Ammon's horn (tissue), 1 donor: ENCODE measurements around the gene NCOA7.
A peak's percentile ranks its signal among the peaks of the same experiment; 100 is the strongest.
"Not testable (repeated sequence)": the region's sequence is repeated elsewhere in the genome, so short reads cannot be mapped to it uniquely, and the experiment has no call there.

Source experiments
- DNase-seq: peaks from one replicate; pipeline ENCODE4 v3.0.0-alpha.2; 2016; ENCODE audit warnings: low spot score

NCOA7 gene

DNA sequence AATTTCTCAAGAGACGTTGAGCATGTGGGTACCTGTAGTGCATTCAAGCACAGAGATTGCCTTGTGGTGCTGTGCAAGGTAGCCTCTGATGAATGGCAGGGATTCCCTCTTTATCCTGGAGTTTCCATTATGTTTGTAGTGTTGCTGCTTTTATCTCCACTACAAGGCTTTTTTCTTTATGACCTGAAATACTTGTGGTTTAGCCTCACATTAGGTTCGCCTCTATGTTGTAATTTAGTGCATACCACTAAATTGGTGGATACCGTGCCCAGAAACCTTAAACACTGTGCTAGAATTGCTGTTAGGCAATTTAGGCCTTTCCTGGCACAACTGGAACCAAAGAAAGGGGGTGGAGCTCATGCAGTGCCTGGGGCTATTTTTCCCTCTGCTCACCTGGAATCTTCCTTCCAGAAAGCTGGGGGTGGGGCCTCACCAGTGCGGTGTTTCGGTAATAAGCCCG is 76.8 kb downstream of the NCOA7 start:
- no peak for DNase-seq

DNA sequence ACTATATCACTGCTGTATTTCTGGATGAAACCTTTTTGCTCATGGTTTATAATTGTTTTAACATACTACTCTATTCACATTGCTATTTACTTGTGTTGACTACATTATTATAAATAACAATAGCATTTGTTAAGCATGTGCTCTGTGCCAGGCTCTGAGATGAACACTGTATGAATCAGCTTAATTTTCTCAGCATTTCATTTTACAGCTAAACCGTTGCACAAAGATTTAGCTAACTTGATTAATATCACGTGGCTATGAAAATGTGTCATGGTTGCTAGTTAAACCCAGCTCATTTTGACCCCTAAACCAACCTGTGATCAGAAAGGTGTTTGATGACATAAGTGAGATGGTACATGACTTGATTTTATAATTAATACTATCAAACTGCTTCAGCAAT is 77.5 kb downstream of the NCOA7 start:
- no peak for DNase-seq

DNA sequence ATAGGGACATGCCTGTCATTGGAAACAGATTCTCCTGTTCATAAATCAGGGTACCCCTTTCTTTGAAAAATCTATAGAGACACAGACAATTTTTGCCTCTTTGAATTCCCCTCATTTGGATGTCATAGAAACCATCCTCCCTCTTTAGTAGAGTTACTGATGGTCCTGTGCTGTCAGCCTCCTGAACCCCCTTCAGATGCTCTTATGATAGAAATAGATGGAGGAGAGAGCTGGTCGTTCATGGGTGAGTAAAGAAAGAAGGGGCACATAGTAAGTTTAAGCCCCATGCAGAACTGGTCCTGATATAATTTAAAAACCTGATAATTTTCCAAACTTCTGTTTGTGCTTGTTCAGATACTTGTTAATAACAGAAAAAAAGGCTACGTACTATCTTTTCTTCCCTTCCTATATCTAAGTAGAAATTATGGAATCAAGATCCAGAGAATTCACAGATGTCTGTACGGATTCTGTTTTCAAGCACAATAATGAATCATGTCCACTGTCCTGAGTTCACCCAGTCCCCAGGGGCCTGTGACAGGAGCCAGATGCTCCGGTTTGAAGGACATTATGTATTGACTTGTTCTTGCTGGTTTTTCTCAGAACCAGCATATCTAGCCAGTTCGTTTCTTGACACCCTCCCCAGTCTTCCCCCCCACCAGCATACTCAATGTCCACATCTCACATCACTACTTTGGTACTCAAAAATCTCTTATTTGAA is 78.1 kb downstream of the NCOA7 start:
- DNase-seq: peak; percentile 71

DNA sequence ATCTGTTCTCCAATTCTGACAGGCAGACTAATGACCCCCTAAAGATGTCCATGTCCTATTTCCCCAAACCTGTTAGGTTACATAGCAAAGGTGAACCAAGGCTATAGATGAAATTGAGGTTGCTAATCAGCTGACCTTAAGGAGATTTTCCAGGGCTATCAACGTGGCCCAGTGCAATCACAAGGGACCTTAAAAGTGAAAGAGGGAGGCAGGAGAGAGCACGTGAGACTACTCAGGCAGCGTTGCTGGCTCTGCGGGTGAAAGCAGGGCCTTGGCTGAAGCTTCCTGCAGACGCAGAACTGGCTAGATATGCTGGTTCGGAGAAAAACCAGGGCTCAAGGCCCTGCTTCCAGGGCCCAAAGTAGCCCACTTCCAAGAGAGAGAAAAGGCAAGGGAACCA is 78.7 kb downstream of the NCOA7 start:
- no peak for DNase-seq

DNA sequence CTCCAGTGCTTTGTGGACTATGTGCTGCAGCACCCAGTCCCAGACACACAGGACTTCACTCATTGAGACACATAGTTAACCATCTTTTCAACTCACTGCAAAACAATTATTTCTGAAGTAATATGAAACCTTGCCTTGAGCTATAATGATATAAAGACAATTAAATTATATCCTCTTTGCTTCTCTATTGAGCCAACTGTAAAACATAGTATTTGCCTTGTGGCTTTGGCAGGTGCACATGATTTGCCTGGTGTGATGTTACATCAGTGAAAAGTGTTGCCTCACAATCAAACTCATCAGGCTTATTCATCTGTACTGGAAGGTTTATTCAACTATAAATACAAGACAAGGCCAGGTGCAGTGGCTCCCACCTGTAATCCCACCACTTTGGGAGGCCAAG is 80.6 kb downstream of the NCOA7 start:
- DNase-seq: no peak

DNA sequence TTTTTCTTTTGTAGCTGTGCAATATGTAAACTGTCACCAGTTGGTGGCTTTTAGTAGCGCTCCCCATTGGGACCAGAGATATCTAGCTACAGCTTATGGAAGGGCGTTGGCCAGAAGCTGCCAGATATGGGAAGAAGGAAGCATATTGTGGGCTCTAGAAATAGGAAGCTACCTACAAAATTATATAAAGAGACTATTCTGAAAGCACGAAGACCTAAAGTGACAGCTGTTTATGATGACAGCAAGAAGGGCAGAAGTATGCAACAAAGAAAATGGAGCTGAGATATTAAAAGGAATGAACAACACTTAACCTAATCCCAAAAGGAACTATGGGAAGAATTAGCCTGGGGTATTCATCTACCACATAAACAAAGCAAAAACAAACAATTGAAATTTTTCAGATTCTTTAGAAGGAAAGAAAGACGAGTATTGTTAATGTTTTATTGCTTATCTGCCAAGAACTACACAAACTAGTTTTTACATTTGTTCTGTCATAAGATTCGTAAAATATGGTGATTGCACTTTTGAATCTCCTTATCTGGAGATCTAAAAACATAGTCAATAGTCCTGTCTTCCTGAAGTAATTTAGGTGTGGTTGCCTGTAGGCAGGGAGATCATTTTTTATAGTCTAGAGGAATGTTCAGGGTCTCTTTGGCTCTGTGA is 81.6 kb downstream of the NCOA7 start:
- DNase-seq: no peak

DNA sequence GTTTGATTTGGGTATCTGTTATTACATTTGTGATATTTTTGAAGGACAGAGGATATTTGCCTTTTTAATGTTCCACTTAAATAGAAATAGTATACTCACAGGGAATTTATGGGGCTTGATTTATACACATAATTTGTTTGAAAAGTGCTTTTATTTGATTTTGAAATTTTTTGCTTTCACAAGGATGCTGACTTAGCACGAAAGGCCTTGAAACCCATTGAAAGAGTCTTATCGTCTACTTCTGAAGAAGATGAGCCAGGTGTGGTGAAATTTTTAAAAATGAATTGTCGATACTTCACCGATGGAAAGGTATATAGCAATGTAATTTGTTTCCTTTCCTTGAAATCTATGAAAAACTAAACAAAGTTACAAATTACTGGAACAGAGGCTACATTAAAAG is 91.5 kb downstream of the NCOA7 start:
- no peak for DNase-seq

DNA sequence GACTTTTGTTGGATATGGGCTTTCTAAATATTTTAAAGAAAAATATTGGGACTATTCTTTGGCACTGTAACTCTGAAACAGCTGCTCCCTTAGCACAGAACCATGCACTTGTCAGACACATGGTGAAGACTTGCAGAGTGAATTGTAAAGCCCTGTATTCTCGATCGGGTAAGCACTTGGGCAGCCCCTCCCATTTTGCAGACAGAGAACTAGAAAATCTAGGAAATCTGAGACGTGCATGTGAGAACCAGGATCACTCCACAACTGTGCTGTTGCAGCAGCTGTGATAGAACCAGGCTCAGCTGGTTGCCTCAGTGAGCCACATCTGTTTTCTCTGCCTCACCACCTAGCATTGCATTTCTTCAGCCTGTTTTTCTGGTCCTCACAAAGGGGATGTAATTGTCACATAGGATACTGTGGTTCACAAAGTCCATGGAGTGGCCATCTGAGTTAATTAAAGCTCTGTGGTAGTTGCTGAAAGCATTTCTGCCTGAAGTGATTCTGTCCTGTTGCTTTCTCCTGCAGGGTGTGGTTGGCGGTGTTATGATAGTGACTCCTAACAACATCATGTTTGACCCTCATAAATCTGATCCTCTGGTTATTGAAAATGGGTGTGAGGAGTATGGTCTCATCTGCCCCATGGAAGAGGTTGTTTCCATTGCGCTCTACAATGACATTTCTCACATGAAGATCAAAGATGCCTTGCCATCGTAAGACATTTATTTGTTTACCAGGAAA is 94.0 kb downstream of the NCOA7 start:
- DNase-seq: no peak

DNA sequence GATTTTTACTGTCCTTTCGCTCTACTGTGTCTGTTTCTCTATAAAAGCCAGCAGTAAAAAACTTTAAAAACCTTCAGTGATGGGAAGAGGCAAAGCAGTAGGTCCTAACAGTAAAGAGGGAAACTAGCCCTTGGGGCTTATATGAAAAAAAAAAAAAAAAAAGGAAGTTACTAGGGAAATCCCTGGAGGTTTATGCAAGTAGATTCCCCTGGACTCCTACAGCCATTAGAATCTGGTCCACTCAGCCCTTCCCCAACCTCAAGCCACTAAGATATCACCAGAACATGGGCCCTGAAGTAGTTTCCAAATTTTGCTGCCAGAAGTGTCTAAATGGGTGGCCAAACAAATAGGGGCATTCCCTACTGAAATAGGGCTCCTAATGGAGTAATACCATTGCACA is 95.3 kb downstream of the NCOA7 start:
- no peak for DNase-seq

DNA sequence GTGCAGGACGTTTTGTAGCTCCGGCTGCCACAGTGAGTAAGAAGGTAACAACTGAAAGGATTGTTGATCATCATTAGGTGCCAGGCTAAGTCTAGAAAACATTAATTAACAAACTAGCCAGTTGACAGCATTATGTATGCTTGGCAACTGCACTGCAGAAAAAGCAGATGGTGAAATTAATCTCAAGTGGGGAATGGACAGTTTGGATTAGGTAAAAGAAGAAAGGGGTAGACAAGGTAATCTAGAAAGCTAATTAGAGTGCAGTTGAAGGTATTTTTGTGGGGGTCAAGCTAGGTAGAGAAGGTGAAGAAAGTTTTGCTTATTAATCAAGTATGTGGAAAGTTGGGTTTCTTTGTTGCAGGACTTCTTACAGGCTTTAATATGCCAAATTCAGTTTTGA is 96.2 kb downstream of the NCOA7 start:
- no peak for DNase-seq

DNA sequence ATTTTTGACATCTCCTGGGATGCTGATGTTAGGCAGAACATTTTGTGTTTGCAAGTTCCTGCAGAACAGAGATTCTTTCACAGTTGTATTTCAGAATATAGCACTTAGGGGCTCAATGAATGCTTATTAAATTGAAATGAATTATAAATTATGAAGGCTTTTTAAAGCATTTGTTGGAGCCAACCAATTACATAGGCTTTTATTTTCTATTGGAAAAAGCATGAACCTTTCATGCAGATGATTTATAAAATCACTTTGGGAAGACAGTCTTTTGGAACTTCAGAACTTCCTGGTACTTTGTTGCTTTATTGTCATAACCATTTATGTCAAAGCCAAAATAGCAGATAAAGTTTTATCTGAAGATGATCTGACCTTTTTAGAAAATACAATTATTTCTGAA is 96.6 kb downstream of the NCOA7 start:
- no peak for DNase-seq

DNA sequence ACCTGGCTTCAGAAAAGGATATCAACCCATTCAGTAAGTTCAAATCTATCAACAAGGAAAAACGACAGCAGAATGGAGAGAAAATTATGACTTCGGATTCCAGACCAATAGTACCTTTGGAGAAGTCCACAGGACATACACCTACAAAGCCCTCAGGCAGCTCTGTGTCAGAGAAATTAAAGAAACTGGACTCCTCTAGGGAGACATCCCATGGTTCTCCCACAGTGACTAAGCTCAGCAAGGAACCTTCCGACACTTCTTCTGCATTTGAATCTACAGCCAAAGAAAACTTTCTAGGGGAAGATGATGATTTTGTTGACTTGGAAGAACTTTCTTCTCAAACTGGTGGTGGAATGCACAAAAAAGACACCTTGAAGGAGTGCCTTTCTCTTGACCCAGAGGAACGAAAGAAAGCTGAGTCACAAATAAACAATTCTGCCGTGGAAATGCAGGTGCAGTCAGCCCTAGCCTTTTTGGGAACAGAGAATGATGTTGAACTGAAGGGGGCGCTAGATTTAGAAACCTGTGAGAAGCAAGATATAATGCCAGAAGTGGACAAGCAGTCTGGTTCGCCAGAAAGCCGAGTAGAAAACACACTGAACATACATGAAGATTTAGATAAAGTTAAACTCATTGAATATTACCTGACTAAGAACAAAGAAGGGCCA is 98.4 kb downstream of the NCOA7 start:
- no peak for DNase-seq

DNA sequence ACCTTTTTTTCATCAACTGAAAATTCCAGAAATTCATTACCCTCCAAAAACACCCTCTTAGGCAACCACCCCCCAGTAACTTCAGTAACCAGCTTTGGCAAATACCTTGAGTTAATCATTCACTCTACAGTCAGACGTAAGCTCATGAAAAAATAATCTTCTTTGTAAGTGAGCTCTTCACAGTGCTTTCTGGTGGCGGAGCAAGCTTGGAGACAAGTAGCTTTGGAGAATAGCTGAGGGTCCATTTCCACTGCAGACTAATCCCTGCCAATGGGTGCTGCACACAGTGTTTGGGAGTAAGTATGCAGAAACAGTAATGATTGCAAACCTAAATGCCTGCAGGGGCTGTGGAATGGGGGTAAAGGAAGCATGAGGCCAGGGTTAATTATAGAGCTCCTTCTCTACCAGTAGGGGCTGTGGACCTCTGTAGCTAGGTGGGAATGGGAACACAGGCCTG is 109.0 kb downstream of the NCOA7 start:
- DNase-seq: no peak

DNA sequence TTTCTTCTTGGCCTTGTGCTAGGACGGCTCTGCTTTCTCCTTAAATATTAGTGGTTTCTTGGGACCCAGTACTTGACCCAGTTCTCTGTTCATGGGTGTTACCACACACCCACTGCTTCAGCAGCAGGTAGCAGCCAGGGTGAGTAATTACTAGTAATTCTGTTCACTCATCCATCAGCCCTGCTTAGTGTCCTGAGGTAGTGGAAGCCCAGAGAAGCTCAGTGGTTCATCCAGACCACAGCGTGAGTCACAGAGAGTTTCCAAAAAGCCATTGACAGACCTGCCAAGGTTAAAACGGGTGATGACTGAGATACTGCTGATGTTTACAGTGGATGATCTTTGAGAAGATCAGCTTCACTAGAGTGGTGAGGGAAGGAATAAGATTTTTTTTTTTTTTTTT is 114.1 kb downstream of the NCOA7 start:
- no peak for DNase-seq

DNA sequence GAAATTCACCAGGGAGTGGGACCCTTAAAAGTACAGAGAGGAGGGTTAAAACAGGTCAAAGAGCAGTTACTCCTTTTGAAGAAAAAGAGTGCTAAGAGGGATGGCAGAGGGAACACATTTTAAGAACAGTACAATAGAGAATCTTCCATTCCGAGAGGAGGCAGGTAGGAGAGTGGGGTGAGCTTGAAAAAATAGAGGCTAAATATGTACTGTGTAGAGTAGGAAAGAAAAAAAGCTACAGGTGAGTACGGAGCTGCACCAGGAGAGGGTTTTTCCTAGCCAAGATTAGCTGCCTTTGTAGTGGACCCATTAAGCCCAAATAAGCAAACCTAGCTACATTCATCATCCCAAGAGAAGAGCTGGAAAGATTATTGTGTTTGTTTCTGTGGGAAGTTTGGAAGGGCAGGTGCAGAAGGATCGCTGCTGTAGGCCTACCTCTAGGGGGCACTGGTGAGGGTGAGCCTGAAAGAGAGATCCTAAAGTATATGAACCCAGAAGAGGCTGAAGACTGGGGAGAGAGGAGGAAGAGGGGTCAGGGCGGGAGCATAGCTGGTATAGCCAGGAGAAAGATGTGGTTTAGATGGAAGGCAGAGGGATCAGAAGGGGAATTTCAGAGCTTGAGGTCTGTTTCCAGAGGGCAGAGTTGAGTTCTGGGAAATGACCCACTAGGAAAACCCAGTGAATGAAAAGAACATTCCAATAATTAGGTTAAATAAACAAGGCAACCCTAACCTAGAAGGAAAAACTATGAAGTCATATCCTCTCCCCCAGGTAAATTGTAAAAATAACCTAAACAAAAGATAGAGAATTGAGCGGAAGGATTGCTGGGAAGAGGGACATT is 115.6 kb downstream of the NCOA7 start:
- no peak for DNase-seq

DNA sequence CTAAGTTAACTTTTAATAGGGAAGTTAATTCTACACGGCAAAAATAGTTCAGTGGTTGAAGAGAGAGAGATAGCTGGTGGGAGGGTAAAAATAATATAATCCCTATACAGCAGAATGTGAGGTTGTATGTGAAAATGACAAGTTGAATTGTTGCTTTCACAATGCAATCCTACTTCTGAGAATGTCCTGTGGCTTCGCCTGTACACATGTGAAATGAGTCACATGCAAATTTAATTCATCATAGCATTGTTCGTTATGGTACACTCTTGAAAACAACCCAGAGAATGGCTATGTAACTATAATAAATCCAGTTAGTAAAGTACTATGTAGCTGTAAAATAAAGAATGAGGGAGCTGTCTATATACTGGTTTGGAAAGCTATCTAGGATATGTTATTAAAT is 119.8 kb downstream of the NCOA7 start:
- no peak for DNase-seq

DNA sequence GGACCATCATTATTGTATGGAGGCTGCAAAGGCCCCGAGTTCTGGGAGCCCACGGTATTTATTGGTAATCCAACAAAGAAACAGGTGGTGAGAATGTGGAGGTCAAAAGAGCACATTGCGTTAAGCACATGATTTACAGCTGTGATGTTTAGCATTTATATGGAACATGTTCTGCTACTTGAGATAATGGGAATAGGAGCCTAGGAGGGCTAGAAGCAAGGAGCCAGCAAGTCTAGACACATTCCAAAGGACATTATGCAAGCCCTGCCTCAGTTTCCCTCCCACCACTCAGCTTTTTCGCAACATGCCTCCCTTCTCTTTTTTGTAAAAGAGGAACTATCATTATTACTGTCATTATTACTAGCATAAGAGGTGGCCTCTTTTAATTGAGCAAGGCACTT is 120.3 kb downstream of the NCOA7 start:
- not testable (repeated sequence) for DNase-seq

DNA sequence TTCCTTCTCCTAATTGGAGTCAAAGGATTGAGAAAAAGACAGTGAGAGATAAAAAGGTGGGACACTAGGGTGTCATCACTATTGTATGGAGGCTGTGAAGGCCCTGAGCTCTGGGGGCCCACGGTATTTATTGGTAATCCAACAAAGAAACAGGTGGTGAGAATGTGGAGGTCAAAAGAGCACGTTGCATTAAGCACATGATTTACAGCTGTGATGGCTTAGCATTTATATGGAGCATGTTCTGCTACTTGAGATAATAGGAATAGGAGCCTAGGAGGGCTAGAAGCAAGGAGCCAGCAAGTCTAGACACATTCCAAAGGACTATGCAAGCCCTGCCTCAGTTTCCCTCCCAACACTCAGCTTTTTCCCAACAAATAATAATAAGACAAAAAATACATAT is 121.7 kb downstream of the NCOA7 start:
- not testable (repeated sequence) for DNase-seq

DNA sequence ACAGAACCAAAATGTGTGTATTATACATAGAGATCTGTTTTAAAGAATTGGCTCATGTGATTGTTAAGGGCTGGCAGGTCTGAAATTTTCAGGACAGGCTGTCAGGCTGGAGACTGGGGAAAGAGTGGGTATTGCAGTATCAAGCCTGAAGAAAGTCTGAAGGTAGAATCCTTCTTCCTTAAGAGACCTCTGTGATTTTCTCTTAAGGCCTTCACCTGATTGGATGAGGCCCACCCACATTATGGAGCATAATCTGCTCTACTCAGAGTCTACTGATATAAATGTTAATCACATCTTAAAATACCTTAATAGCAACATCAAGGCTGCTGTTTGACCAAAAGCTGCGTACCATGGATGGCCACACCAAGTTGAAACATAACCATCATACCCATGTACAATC is 122.4 kb downstream of the NCOA7 start:
- DNase-seq: no peak

DNA sequence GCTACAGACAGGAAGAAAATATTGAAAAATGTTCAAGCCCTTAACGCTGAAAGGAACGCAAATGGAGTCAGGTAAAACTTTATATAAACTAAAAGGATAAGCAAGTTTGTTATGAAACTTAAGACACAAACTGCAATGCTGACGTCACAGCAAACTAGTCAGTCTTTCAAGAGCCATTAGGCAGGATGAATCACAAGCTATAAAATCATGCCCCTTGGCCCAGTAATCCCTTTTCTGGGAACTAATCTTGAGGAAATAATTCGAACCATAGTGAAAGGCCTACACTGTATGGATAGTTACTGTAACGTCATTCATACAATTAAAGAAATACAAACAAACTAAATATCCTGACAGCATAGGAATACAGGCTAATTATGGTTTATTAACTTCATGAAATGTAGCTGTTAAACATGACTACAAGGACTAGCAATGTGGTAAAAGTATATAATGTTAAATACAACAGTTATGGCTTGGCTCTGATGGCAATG is 123.1 kb downstream of the NCOA7 start:
- DNase-seq: no peak

DNA sequence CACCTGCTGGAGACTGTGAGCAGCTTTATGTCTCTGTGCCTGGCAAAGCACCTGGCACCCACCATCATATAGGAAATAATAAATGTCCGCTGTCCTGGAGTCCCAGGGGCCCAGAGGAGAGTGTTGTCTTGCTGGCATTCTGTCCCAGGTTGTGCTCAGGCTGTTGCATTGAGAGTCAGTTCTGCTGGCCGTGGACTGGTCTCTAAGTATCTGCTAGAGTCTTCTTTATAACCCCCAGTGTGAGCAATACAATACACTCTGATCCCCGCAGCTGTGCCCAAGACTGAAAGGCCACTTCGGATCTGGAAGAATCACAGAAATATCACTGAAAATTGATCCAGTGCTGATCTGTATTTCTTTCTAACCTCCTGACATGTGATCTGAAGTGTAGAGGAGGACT is 127.5 kb downstream of the NCOA7 start:
- DNase-seq: no peak
